Measurements from ENCODE around the gene HYAL3. TPM values are rescaled to one million over a fixed set of nuclear protein-coding genes. Genes with fewer than 3 reads are reported as not detected.
"Not testable (repeated sequence)": the region's sequence is repeated elsewhere in the genome, so short reads cannot be mapped to it uniquely, and the experiment has no call there.

Gene HYAL3
- total RNA-seq, 1 donor from 2014 or later = 2.5 TPM

- no peak for DNase-seq
- H3K36me3 Mint-ChIP-seq (ENCODE audit: low read depth) = no peaks in the 10 kb centered on the region
- peaks cover 30% of the 10 kb centered on the region for H3K27me3 Mint-ChIP-seq
- TF ChIP-seq CTCF (IDR thresholded peaks at IDR 0.05) = no peak
- intact Hi-C loops (cut with micrococcal nuclease) = no loop called here
- ChIA-PET CTCF (no interaction called here), POLR2A (interaction anchor here (0.7 to 1.0 kb wide), 3 partner anchors 32 to 86 kb away, joined by 4 to 6 read pairs (median 5); no protein-coding TSS in a partner anchor)
- no peak overlapping the region for H3K27ac Mint-ChIP-seq
- no peaks in the 10 kb centered on the region for H3K9me3 Mint-ChIP-seq
- H3K4me1 Mint-ChIP-seq = peaks cover 25% of the 10 kb centered on the region
- H3K4me3 Mint-ChIP-seq = no peak overlapping the region
- no peak for ATAC-seq (ENCODE audit: low read depth)
Observed at GRCh38 chr3:50275141-50275995, 23.8 kb downstream of the HYAL3 start.

DNA sequence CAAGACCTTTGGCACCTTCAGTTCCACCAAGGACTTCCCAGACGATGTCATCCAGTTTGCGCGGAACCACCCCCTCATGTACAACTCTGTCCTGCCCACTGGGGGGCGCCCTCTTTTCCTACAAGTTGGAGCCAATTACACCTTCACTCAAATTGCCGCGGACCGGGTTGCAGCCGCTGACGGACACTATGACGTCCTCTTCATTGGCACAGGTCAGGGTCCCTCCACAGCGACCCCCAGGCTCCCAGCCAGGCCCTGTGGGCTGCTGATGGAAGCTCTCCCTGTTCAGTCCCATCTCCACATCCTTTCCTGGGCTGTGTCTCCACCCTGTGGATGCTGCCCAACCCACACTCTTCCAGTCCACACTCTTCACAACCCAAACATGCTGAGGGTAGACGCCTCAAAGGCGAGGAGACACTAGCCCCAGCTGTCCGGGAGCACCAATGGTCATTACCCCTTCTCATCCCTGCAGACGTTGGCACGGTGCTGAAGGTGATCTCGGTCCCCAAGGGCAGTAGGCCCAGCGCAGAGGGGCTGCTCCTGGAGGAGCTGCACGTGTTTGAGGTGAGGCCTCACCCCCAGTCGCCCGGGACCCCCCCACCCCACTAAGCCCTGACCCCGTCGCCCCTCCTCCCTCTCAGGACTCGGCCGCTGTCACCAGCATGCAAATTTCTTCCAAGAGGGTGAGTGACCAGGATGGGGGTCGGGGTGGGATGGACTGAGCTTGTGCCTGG lies 24.7 kb downstream of the HYAL3 start:
- Mint-ChIP-seq H3K9me3 (no peaks in the 10 kb centered on the region), H3K36me3 (ENCODE audit: low read depth) (no peaks in the 10 kb centered on the region), H3K27me3 (peaks cover 30% of the 10 kb centered on the region), H3K27ac (peak overlapping the region; percentile 66), H3K4me3 (peak overlapping the region; percentile 58), H3K4me1 (peaks cover 25% of the 10 kb centered on the region)
- intact Hi-C loops (cut with micrococcal nuclease) = loop anchor here (1.0 kb wide), 1 partner anchor 50 kb away; no protein-coding TSS in a partner anchor
- ATAC-seq (ENCODE audit: low read depth) (peak; percentile 20), DNase-seq (peak; percentile 46)
- TF ChIP-seq CTCF (IDR thresholded peaks at IDR 0.05) = no peak
- POLR2A ChIA-PET = interaction anchor here (0.7 to 1.0 kb wide), 3 partner anchors 31 to 85 kb away, joined by 4 to 6 read pairs (median 5); no protein-coding TSS in a partner anchor
- CTCF ChIA-PET = no interaction called here

GRCh38 chr3:50273689-50274065 lies 25.5 kb downstream of the HYAL3 start:
- CTCF ChIA-PET = no interaction called here
- H3K36me3 Mint-ChIP-seq (ENCODE audit: low read depth) = no peaks in the 10 kb centered on the region
- no peak overlapping the region for H3K4me3 Mint-ChIP-seq
- peaks cover 25% of the 10 kb centered on the region for H3K4me1 Mint-ChIP-seq
- peaks cover 31% of the 10 kb centered on the region for H3K27me3 Mint-ChIP-seq
- H3K9me3 Mint-ChIP-seq = no peaks in the 10 kb centered on the region
- TF ChIP-seq CTCF (IDR thresholded peaks at IDR 0.05) = no peak
- ATAC-seq (ENCODE audit: low read depth) (no peak), DNase-seq (no peak)
- H3K27ac Mint-ChIP-seq = no peak overlapping the region
- intact Hi-C loops (cut with micrococcal nuclease) = loop anchor here (1.0 kb wide), 7 partner anchors 13 to 152 kb away; partner anchors contain the start of gene SEMA3F
- POLR2A ChIA-PET = no interaction called here

GRCh38 chr3:50272911-50273688 lies 26.1 kb downstream of the HYAL3 start:
- CTCF ChIA-PET = interaction anchor here (2.9 kb wide), 1 partner anchor 79 kb away, joined by 16 read pairs; no protein-coding TSS in a partner anchor
- POLR2A ChIA-PET = interaction anchor here (0.6 to 1.0 kb wide), 2 partner anchors 20 to 26 kb away, joined by 3 to 4 read pairs; no protein-coding TSS in a partner anchor
- Mint-ChIP-seq H3K4me1 (peaks cover 25% of the 10 kb centered on the region), H3K27ac (no peak overlapping the region), H3K4me3 (peak overlapping the region; percentile 69), H3K36me3 (ENCODE audit: low read depth) (no peaks in the 10 kb centered on the region), H3K27me3 (peaks cover 35% of the 10 kb centered on the region), H3K9me3 (no peaks in the 10 kb centered on the region)
- intact Hi-C loops (cut with micrococcal nuclease) = loop anchor here (1.0 kb wide), 6 partner anchors 13 to 152 kb away; partner anchors contain the start of gene SEMA3F
- DNase-seq (peak; percentile 91), ATAC-seq (ENCODE audit: low read depth) (peak; percentile 98)
- TF ChIP-seq CTCF (IDR thresholded peaks at IDR 0.05) = no peak

- intact Hi-C loops (cut with micrococcal nuclease); H3K27ac Mint-ChIP-seq: not testable (repeated sequence)
Observed at GRCh38 chr3:50272538-50272910, 26.7 kb downstream of the HYAL3 start.

More at GRCh38 chr3:50272538-50272910, 26.7 kb downstream of the HYAL3 start:
- DNase-seq; ATAC-seq (ENCODE audit: low read depth); H3K9me3 Mint-ChIP-seq; H3K36me3 Mint-ChIP-seq (ENCODE audit: low read depth); H3K4me3 Mint-ChIP-seq: not testable (repeated sequence)
- peaks cover 25% of the 10 kb centered on the region for H3K4me1 Mint-ChIP-seq
- CTCF ChIA-PET = interaction anchor here (0.9 to 2.9 kb wide), 3 partner anchors 46 to 88 kb away, joined by 3 to 16 read pairs (median 6); no protein-coding TSS in a partner anchor
- peaks cover 33% of the 10 kb centered on the region for H3K27me3 Mint-ChIP-seq
- POLR2A ChIA-PET = interaction anchor here (0.6 to 1.5 kb wide), 4 partner anchors 19 to 155 kb away, joined by 3 to 4 read pairs (median 4); no protein-coding TSS in a partner anchor

Data from activated B cell treated with CpG ODN at 0.5 μM for 24 hours (primary cell).